DND-41 (cell line): ENCODE measurements around the gene ATP5PO.
A peak's percentile ranks its signal among the peaks of the same experiment; 100 is the strongest.

Experiments used
- ATAC-seq: fragments of 200-7000 bp; cut with Tn5 transposase; 3 replicates; pipeline ENCODE4 v1.9.1; 2021; ENCODE audit warnings: low read depth; ENCODE audit not compliant: insufficient read depth
- DNase-seq: peaks from one replicate; pipeline ENCODE4 v3.0.0-alpha.2; 2020
- H2AFZ ChIP-seq: 2 replicates; pipeline ENCODE4 v1.6.0; 2012; ENCODE audit warnings: low read depth, low read length
- H3K27ac ChIP-seq: 2 replicates; pipeline ENCODE4 v1.5.1; 2012; ENCODE audit warnings: low read length, inconsistent platforms
- H3K27me3 ChIP-seq: fragments of 200-600 bp; sonication (generic); 2 replicates; pipeline ENCODE4 v1.6.0; 2012; ENCODE audit warnings: low read length, mild to moderate bottlenecking, inconsistent platforms; ENCODE audit not compliant: insufficient read depth, poor library complexity
- H3K36me3 ChIP-seq: 2 replicates; pipeline ENCODE4 v1.5.1; 2012; ENCODE audit warnings: low read length, inconsistent platforms; ENCODE audit not compliant: insufficient read depth
- H3K4me1 ChIP-seq: 2 replicates; pipeline ENCODE4 v1.5.1; 2012; ENCODE audit warnings: mild to moderate bottlenecking, low read length; ENCODE audit not compliant: insufficient read depth
- H3K4me2 ChIP-seq: 2 replicates; pipeline ENCODE4 v1.6.0; 2012; ENCODE audit warnings: mild to moderate bottlenecking, moderate library complexity, low read length, inconsistent platforms; ENCODE audit not compliant: insufficient read depth
- H3K4me3 ChIP-seq, 2 experiments: fragments of 200-600 bp in 1 of 2; shearing (Covaris generic) in 1 of 2; 2 replicates each; pipeline ENCODE4 v1.5.1; 2012 to 2016; ENCODE audit warnings: inconsistent platforms in 2 of 2, low read length in 2 of 2, mild to moderate bottlenecking in 2 of 2, low read depth in 1 of 2, moderate library complexity in 1 of 2
- H3K79me2 ChIP-seq: 2 replicates; pipeline ENCODE4 v1.6.0; 2012; ENCODE audit warnings: low read length, inconsistent platforms; ENCODE audit not compliant: insufficient read depth
- H3K9ac ChIP-seq: 2 replicates; pipeline ENCODE4 v1.6.0; 2012; ENCODE audit warnings: low read depth, mild to moderate bottlenecking, inconsistent platforms, low read length, moderate library complexity
- H3K9me3 ChIP-seq: 2 replicates; pipeline ENCODE4 v1.5.1; 2012; ENCODE audit warnings: low read length, moderate library complexity, mild to moderate bottlenecking, inconsistent platforms; ENCODE audit not compliant: insufficient read depth, severe bottlenecking
- H4K20me1 ChIP-seq: 2 replicates; pipeline ENCODE4 v1.6.0; 2012; ENCODE audit warnings: low read length; ENCODE audit not compliant: insufficient read depth
- EZH2 ChIP-seq: IDR thresholded peaks from 3 replicates; pipeline ENCODE4 v1.6.1; 2012; ENCODE audit warnings: borderline replicate concordance, low read depth, mild to moderate bottlenecking, moderate library complexity, low read length, inconsistent platforms; ENCODE audit not compliant: severe bottlenecking
- TF ChIP-seq, protein P1 (sequence below): IDR thresholded peaks from 2 replicates; pipeline ENCODE4 v1.5.1; 2012; ENCODE audit warnings: borderline replicate concordance, low read length, moderate library complexity, mild to moderate bottlenecking; ENCODE audit not compliant: poor library complexity, severe bottlenecking; ENCODE audit errors: extremely low read depth

ATP5PO gene

DNA sequence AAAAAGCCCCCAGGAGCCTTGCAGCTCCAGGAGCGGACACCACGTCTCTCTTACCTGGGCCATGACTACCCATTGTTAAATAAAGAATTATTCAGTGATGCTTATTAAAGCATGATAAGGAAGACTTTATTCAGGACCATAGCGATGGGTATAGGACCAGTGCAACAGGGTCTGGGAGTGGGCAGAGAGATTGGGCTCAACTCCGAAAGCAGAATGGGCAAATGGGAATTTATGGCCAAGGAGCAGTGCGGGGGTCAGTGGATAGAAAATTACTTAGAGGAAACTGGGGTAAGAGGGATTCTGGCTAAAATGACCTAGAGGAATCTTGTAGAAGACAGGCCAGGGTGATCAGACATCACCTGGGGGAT lies 580 bp upstream of the ATP5PO start:
- no peak for DNase-seq
- Histone ChIP-seq H3K4me3 (peak overlapping the region; percentile 91 to 98; a peak in 3 of 4 replicates), H3K27ac (peak overlapping the region; percentile 94)

DNA sequence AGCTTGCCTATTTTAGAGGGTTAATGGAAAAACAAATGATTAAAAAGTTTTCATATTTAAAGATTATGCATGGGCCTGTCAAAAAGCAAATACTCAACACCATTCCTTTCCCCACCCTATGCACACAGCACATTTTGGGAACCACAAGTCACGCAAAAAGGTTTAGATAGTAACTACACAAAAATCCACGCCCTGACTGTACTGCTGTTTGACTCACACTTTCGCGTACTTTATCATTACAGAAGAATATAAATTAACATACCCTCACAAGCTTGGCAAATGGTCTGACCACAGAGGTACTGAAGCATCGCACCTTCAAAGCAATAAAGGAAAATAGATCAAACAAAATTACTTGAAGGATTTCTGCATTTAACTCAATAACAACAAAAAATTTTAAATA lies 1.4 kb downstream of the ATP5PO start:
- DNase-seq (no peak), ATAC-seq (no peak)
- peak overlapping the region in 1 of 2 experiments; percentile 98; a peak in 2 of 4 replicates for H3K4me3 ChIP-seq
- no peak overlapping the region for H3K27ac ChIP-seq
- peaks cover 49% of the 10 kb centered on the region for H3K79me2 ChIP-seq
- no peaks in the 10 kb centered on the region for H3K9me3 ChIP-seq
- peak overlapping the region; percentile 96 for H3K9ac ChIP-seq
- H3K4me1 ChIP-seq: peaks cover 30% of the 10 kb centered on the region
- no peaks in the 10 kb centered on the region for H4K20me1 ChIP-seq
- no peak overlapping the region for H2AFZ ChIP-seq
- TF ChIP-seq, protein P1, sequence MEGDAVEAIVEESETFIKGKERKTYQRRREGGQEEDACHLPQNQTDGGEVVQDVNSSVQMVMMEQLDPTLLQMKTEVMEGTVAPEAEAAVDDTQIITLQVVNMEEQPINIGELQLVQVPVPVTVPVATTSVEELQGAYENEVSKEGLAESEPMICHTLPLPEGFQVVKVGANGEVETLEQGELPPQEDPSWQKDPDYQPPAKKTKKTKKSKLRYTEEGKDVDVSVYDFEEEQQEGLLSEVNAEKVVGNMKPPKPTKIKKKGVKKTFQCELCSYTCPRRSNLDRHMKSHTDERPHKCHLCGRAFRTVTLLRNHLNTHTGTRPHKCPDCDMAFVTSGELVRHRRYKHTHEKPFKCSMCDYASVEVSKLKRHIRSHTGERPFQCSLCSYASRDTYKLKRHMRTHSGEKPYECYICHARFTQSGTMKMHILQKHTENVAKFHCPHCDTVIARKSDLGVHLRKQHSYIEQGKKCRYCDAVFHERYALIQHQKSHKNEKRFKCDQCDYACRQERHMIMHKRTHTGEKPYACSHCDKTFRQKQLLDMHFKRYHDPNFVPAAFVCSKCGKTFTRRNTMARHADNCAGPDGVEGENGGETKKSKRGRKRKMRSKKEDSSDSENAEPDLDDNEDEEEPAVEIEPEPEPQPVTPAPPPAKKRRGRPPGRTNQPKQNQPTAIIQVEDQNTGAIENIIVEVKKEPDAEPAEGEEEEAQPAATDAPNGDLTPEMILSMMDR: no peak
- no peak for TF ChIP-seq EZH2
- no peaks in the 10 kb centered on the region for H3K27me3 ChIP-seq
- H3K4me2 ChIP-seq: peak overlapping the region; percentile 70
- H3K36me3 ChIP-seq: peaks cover 55% of the 10 kb centered on the region

More for the DNA sequence above, 580 bp upstream of the ATP5PO start:
- H4K20me1 ChIP-seq: no peaks in the 10 kb centered on the region
- peaks cover 35% of the 10 kb centered on the region for H3K79me2 ChIP-seq
- H3K27me3 ChIP-seq: no peaks in the 10 kb centered on the region
- H3K36me3 ChIP-seq: peaks cover 37% of the 10 kb centered on the region
- H3K9ac ChIP-seq: peak overlapping the region; percentile 96
- H2AFZ ChIP-seq: peak overlapping the region; percentile 100
- TF ChIP-seq EZH2: no peak
- TF ChIP-seq, protein P1: no peak
- ATAC-seq: peak; percentile 1; the same call in 1 of the 3 replicates
- H3K9me3 ChIP-seq: no peaks in the 10 kb centered on the region
- H3K4me2 ChIP-seq: peak overlapping the region; percentile 70
- H3K4me1 ChIP-seq: peaks cover 30% of the 10 kb centered on the region

DNA sequence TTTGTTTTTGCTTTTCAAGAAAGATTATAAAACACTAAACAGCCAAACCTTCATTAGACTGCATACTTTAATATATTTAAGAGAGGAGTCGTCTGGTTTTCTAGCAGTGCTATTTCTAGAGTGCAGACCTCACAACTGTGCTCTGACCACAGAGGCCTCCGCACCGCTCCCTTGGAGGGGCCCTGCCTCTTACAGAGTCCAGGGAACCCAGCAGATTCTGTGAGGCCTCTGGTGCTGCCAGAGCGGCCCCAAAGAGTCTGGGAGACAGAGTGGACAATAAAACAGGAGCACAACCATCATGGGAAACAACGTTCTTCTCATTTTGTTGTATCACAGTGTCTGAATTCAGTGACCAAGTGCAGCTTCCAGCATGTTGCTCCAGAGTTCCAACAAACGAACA lies 5.8 kb downstream of the ATP5PO start:
- Histone ChIP-seq H3K27ac (no peak overlapping the region), H3K27me3 (no peaks in the 10 kb centered on the region), H3K9ac (no peak overlapping the region), H3K4me3 (no peak overlapping the region), H3K4me2 (no peak overlapping the region), H2AFZ (no peak overlapping the region), H3K79me2 (peaks cover 39% of the 10 kb centered on the region), H3K9me3 (no peaks in the 10 kb centered on the region), H3K4me1 (peaks cover 18% of the 10 kb centered on the region), H3K36me3 (peaks cover 93% of the 10 kb centered on the region), H4K20me1 (no peaks in the 10 kb centered on the region)
- no peak for ATAC-seq
- TF ChIP-seq, protein P1: no peak
- TF ChIP-seq EZH2: no peak
- no peak for DNase-seq

DNA sequence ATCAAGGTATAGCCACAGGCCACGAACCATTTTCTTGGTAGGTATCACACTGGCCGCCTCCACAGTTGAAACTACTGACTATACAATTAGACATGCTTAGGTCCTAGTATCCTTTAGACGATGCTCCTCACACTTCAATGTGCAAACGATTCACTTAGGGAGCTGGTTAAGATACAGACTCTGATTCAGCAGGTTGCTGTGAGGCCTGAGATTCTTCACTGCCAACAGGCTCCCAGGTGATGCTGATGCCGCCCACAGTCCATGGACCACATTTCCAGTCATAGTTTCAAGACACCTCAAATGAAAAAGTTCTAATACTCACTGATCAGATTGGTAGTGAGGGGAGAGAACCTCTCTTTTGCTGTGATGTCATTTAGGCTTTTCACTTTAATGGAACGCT lies 6.8 kb downstream of the ATP5PO start:
- no peak overlapping the region for H2AFZ ChIP-seq
- no peak for ATAC-seq
- no peak for TF ChIP-seq EZH2
- TF ChIP-seq, protein P1: no peak
- H3K9me3 ChIP-seq: no peaks in the 10 kb centered on the region
- H3K9ac ChIP-seq: no peak overlapping the region
- no peak overlapping the region for H3K4me3 ChIP-seq
- H3K27me3 ChIP-seq: no peaks in the 10 kb centered on the region
- H3K4me2 ChIP-seq: no peak overlapping the region
- H3K4me1 ChIP-seq: peaks cover 8% of the 10 kb centered on the region; the same call in 1 of the 2 replicates
- H3K36me3 ChIP-seq: peaks cover 95% of the 10 kb centered on the region
- peaks cover 30% of the 10 kb centered on the region for H3K79me2 ChIP-seq
- no peaks in the 10 kb centered on the region for H4K20me1 ChIP-seq
- no peak for DNase-seq
- no peak overlapping the region for H3K27ac ChIP-seq
